HL-60/S4 treated with retinoic acid at 250 ng/mL for 4 days and 3 days (cell line): ENCODE results near the gene GATAD2B.
"Not testable (repeated sequence)": the region's sequence is repeated elsewhere in the genome, so short reads cannot be mapped to it uniquely, and the experiment has no call there.

Experiments
- in situ Hi-C: fragments of 300-500 bp; cut with MboI; formaldehyde crosslinking; loops from 2 replicates; pipeline ENCODE4 v1.7.0; 2022; ENCODE audit warnings: low sequenced_read_pairs

GATAD2B gene

GRCh38 chr1:153899509-153899908 is 23.3 kb downstream of the GATAD2B start:
- in situ Hi-C loops: no loop called here

GRCh38 chr1:153895866-153896265 is 26.9 kb downstream of the GATAD2B start:
- in situ Hi-C loops: not testable (repeated sequence)

- in situ Hi-C loops: not testable (repeated sequence)
These were observed 31.7 kb downstream of the GATAD2B start for GRCh38 chr1:153891042-153891441.

DNA sequence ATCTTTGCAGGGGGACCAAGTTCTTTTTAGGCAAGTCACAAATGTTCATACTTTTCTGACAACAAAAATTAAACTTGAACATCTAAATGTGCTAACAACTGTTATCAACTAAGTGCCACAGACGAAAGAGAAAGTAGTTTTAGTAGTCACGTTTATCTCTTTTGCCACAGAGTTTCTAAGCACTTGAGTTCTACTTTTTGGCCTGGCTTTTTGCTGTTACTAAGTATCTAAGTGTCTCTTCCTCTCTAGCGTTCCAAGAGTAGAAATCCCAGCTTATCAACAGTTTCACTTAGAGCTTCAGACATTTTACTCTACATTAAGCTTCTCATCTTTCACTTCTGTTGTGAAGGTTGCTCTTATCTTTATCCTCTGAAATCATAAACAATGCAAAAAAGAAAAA is 34.2 kb downstream of the GATAD2B start:
- in situ Hi-C loops: no loop called here

DNA sequence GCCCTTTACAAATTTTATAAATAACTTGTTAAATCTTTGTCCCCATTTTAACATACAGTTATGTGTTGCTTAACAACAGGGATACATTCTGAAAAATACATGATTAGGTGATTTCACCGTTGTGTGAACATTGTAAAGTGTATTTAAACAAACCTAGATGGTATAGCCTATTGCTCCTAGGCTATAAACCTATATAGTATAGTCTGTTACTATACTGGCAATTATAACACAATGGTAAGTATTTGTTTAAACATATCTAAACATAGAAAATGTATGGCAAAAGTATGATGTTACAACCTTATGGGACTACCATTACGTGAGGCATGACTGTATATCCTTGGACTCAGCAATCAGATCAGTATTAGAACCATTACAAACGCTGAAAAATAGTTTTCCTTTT is 36.6 kb downstream of the GATAD2B start:
- in situ Hi-C loops: no loop called here

- in situ Hi-C loops: no loop called here
These were observed 39.5 kb downstream of the GATAD2B start for GRCh38 chr1:153883223-153883622.

- in situ Hi-C loops: no loop called here
These were observed 40.4 kb downstream of the GATAD2B start for GRCh38 chr1:153882296-153882912.

- in situ Hi-C loops: no loop called here
These were observed 41.0 kb downstream of the GATAD2B start for GRCh38 chr1:153881751-153882150.

- in situ Hi-C loops: no loop called here
These were observed 41.8 kb downstream of the GATAD2B start for GRCh38 chr1:153880962-153881361.

DNA sequence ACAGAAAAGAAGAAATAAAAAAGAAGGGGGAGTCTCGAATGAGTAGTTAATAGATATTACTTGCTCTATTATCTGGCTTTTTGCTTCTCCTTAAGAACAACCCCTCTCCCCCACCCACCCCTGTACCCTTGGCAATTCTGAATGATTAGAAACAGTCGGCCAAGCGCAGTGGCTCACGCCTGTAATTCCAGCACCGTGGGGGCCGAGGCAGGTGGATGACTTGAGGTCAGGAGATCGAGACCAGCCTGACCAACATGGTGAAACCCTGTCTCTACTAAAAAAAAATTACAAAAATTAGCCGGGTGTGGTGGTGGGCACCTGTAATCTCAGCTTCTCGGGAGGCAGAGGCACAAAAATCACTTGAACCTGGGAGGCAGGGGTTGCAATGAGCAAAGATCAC is 42.7 kb downstream of the GATAD2B start:
- in situ Hi-C loops: no loop called here

- in situ Hi-C loops: loop anchor here (10.0 kb wide), 1 partner anchor 58 kb away; no protein-coding TSS in a partner anchor
These were observed 45.7 kb downstream of the GATAD2B start for GRCh38 chr1:153877112-153877511.

- in situ Hi-C loops: loop anchor here (10.0 kb wide), 1 partner anchor 62 kb away; no protein-coding TSS in a partner anchor
These were observed 49.8 kb downstream of the GATAD2B start for GRCh38 chr1:153872934-153873333.

DNA sequence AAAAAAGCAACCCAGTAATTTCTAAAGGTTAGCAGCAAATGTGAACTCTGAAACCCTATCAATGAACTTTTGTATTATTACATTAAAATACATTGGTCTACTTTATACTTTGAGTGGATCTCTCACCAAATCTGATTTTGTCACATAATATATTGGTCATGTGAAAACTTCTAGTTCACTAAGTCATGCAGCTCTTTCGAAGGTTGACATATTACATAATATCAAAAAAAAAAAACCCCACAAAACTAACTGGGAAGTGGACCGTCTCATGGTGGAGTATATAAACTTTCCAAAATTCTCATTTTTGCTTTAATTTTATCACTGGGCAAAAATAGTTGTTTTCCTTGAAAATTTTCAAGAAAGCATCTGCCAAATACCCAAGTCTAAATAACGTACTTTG is 50.4 kb downstream of the GATAD2B start:
- in situ Hi-C loops: loop anchor here (10.0 kb wide), 1 partner anchor 62 kb away; no protein-coding TSS in a partner anchor

- in situ Hi-C loops: no loop called here
These were observed 53.3 kb downstream of the GATAD2B start for GRCh38 chr1:153869486-153869885.

DNA sequence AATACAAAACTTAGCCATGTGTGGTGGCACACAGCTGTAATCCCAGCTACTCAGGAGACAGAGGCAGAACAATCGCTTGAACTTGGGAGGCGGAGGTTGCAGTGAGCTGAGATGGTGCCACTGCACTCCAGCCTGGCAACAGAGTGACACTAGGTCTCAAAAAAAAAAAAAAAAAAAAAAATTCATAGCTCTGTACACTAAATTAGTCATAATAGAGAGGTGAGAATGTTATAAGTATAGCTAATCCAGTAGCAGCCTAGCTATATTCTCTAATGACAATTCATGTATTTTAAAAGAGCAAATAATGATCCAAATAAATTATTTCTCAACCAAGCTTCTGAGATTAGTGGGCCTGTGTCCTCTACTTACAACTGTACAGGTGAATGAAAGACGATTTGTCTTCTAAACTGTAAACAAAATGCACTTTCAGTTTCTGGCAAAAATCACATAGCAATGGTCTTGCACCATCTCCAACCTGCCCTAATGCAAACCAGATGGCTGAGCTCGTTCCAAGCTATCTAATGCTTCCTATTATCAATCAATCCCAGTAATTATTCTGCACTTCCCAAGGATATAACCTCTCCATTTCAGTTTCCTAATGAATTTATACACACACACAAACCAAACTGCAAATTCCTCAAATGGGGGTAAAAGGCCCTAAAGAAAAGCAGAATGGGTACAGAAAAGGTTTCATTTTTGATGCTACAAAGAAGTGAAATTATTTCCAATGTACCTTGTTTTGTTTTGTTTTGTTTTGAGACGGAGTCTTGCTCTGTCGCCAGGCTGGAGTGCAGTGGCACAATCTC is 56.5 kb downstream of the GATAD2B start:
- in situ Hi-C loops: no loop called here

GRCh38 chr1:153860285-153860684 is 62.5 kb downstream of the GATAD2B start:
- in situ Hi-C loops: no loop called here

- in situ Hi-C loops: no loop called here
These were observed 65.3 kb downstream of the GATAD2B start for GRCh38 chr1:153857505-153857904.

DNA sequence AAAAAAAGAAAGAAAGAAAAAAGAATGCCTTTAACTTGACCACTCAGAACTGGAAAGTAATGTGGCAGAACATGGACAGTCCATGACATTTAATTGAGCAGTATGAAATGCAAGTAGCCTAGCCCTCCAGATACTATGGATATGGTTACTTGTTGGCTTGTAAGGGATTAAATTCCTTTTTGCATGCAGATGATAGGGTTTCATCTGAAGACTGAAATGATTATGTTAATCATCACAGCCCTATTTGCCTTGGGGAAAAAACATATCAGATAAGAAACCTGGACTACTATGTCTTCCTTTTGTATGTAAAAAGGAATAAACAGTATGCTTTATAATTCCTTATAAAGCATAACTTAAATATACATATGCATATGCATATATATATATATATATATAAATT is 66.0 kb downstream of the GATAD2B start:
- in situ Hi-C loops: no loop called here

DNA sequence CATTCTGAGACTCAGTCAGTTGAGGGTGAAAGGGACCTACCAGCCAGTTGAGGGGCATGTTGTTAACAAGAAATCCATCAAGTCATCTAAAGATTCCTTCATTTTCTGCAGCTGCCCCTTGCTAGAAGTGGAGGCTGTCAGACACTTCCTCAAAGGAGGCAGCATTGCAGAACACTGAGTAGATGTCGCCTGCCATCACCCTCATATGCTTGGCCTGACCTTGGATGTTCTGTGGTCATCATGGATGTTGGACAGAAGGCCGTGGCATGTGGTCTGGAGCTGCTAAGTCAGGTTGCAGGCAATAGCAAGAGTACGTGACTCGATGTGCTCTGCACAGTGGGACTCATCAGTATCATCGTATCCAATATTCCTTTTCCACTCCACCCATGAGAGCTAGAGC is 70.6 kb downstream of the GATAD2B start:
- in situ Hi-C loops: no loop called here

- in situ Hi-C loops: no loop called here
These were observed 73.1 kb downstream of the GATAD2B start for GRCh38 chr1:153849487-153850185.

DNA sequence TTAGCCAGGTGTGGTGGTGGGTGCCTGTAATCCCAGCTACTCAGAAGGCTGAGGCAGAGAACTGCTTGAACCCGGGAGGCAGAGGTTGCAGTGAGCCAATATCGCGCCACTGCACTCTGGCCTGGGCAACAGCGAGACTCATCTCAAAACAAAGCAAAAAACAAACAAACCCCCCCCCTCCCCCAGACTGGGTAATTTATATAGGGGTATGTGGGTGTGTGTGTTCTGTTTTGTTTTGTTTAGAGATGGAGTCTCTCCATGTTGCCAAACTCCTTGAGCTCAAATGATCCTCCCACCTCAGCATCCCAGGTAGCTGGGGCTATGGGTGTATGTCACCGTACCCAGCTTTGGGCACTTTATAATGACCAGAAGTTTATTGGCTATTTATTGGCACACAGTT is 74.0 kb downstream of the GATAD2B start:
- in situ Hi-C loops: no loop called here

DNA sequence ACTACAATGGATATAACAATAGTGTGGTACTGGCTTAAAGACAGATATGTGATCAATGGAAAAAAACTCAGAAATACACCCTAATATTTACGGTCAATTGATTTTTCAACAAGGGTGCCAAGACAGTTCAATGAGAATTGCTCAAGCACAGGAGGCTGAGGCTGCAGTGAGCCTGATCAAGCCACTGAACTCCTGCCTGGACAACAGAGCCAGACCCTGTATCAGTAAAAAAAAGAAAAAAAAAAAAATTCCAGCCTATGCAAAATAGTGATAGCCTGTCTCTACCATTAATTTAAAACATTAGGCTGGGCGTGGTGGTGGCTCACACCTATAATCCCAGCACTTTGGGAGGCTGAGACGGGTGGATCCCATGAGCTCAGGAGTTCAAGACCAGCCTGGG is 77.6 kb downstream of the GATAD2B start:
- in situ Hi-C loops: no loop called here
